Measurements from ENCODE around the gene PAPOLA.
"Not testable (repeated sequence)": the region's sequence is repeated elsewhere in the genome, so short reads cannot be mapped to it uniquely, and the experiment has no call there.

Gene PAPOLA

DNA sequence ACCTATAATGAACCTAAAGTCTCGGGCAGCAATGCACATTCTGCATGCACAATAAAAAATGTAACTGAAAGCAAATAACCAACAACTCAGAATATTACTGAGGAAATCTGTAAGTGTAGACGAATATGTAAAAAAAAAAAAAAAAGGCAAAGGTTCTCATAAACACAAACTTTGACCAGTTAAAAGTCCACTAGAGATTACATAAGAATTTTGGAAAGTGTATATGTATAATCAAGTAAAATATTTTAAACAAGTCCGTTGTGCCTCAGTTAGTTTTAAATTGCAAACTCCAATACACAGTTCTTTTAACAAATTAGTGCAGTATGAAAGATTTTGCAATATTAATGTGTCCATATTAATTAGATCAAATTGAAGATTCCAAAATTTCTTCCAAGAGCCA lies 35.3 kb upstream of the PAPOLA start:
- TF ChIP-seq, protein P1, sequence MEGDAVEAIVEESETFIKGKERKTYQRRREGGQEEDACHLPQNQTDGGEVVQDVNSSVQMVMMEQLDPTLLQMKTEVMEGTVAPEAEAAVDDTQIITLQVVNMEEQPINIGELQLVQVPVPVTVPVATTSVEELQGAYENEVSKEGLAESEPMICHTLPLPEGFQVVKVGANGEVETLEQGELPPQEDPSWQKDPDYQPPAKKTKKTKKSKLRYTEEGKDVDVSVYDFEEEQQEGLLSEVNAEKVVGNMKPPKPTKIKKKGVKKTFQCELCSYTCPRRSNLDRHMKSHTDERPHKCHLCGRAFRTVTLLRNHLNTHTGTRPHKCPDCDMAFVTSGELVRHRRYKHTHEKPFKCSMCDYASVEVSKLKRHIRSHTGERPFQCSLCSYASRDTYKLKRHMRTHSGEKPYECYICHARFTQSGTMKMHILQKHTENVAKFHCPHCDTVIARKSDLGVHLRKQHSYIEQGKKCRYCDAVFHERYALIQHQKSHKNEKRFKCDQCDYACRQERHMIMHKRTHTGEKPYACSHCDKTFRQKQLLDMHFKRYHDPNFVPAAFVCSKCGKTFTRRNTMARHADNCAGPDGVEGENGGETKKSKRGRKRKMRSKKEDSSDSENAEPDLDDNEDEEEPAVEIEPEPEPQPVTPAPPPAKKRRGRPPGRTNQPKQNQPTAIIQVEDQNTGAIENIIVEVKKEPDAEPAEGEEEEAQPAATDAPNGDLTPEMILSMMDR (IDR thresholded peaks at IDR 0.05; ENCODE audit: low read depth, low read length), result no peak
- H3K4me3 ChIP-seq (ENCODE audit: low read depth, low read length), result no peak overlapping the region
- no peak for DNase-seq (ENCODE audit: low read depth, low spot score)
- in situ Hi-C loops (cut with HindIII; ENCODE audit: low sequenced_read_pairs), result no loop called here

DNA sequence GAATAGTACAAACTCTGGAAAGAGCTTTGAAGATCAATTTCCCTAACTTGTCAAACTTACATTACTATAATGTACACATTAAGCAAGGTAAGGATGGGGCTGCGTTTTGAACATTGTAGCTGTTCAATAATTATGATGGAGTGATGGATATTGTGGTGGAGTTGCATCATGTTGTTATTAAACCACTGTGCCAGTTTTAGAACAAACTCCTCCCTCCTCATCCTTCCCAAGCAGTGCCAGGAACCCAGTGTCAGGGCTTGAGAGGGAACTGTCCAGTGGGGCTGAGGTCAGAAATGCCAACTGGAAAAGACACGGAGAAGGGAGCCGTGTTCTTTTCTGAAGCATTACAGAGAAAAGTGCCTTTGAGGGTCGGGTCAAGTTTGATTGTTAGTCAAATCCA lies 31.9 kb upstream of the PAPOLA start:
- in situ Hi-C loops (cut with HindIII; ENCODE audit: low sequenced_read_pairs), result no loop called here

DNA sequence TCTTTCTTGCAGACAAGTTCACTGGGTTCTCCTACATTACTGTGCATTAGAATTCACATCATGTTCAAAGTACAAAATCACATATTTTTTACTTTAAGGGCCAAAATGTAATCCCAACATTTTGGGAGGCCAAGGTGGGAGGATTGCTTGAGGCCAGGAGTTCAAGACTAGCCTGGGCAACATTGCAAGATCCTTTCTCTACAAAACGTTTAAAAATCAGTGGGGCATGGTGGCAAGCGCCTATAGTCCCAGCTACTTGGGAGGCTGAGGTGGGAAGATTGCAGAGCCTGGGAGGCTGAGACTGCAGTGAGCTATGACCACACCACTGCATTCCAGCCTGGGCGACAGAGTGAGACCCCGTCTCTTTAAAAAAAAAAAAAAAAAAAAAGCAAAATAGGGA lies 31.2 kb upstream of the PAPOLA start:
- H3K4me3 ChIP-seq (ENCODE audit: low read depth, low read length); DNase-seq (ENCODE audit: low read depth, low spot score); in situ Hi-C loops (cut with HindIII; ENCODE audit: low sequenced_read_pairs): not testable (repeated sequence)

More for the DNA sequence above, 31.9 kb upstream of the PAPOLA start:
- TF ChIP-seq, protein P1 (IDR thresholded peaks at IDR 0.05; ENCODE audit: low read depth, low read length), result no peak
- DNase-seq (ENCODE audit: low read depth, low spot score), result no peak
- H3K4me3 ChIP-seq (ENCODE audit: low read depth, low read length), result no peak overlapping the region

DNA sequence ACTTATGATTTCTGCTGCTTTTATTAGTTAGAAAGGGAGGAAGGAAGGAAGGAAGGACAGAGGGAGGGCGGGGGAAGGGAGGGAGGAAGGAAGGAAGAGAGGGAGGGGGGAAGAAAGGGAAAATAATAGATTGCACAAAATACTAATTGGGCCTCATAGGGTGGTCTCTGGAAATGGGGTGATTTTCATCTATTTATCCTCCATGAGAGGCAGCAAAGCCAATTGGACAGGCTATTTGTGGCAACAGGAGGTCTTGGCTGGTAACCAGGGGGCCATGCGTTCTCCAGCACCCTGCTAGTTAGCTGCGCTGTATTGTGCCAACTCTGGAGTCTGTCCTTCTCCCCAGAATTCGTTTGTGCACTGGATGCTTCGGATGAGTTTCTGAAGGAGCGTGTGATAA lies 24.1 kb upstream of the PAPOLA start:
- no peak overlapping the region for H3K4me3 ChIP-seq (ENCODE audit: low read depth, low read length)
- in situ Hi-C loops (cut with HindIII; ENCODE audit: low sequenced_read_pairs), result no loop called here
- TF ChIP-seq, protein P1 (IDR thresholded peaks at IDR 0.05; ENCODE audit: low read depth, low read length), result no peak
- no peak for DNase-seq (ENCODE audit: low read depth, low spot score)

DNA sequence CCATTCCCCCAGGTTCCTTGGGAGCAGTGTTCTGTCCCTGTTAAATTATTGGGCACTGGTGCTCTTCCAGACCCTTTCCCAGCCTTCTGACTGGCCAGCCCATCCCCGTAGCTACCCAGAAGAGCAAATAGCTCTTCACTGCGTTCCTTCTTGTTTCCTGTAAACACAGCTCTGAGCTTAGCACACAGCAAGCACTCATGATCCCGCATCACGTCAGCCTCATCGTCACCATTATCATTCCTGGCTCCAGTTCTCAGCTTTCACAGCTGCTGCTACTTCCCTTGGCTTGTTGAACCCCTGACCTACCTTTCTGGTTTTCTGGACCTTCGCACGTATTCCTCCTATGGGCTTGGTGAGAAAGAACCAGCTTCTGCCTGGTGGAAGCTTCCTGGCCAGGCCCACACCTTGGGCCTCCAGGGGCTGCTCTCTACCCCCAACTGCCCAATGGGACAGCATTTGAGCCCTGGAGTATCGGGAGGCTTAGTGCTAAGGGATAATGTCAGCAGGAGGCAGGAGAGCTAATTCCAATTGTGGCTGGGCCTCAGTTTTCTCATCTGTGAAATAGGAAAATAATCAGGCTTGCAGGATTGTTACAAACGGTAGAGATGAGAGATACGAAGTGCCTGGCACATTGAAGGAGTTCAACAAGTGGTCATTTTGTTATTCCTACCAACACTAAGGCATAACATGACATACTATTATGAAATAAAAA lies 22.6 kb upstream of the PAPOLA start:
- no peak for DNase-seq (ENCODE audit: low read depth, low spot score)
- TF ChIP-seq, protein P1 (IDR thresholded peaks at IDR 0.05; ENCODE audit: low read depth, low read length), result no peak
- in situ Hi-C loops (cut with HindIII; ENCODE audit: low sequenced_read_pairs), result no loop called here
- H3K4me3 ChIP-seq (ENCODE audit: low read depth, low read length), result no peak overlapping the region

DNA sequence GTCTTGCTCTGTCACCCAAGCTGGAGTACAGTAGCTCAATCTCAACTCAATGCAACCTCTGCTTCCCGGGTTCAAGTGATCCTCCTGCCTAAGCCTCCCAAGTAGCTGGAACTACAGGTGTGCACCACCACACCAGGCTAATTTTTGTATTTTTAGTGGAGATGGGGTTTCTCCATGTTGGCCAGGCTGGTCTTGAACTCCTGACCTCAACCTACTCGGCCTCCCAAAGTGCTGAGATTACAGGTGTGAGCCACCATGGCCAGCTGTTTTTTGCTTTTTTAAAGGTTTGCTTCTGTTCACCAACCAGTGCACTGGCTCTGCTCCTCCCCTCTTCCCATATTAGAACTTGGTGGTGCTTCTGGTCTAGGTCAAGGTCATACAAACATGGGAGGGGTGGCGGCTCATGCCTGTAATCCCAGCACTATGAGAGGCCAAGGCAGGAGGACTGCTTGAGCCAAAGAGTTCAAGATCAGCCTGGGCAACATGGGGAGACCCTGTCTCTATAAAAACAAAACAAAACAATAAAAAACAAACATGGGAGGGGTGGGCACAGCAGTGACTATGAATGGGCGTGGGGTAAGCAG lies 20.4 kb upstream of the PAPOLA start:
- in situ Hi-C loops (cut with HindIII; ENCODE audit: low sequenced_read_pairs), result no loop called here
- DNase-seq (ENCODE audit: low read depth, low spot score), result no peak
- H3K4me3 ChIP-seq (ENCODE audit: low read depth, low read length), result no peak overlapping the region
- TF ChIP-seq, protein P1 (IDR thresholded peaks at IDR 0.05; ENCODE audit: low read depth, low read length), result no peak

DNA sequence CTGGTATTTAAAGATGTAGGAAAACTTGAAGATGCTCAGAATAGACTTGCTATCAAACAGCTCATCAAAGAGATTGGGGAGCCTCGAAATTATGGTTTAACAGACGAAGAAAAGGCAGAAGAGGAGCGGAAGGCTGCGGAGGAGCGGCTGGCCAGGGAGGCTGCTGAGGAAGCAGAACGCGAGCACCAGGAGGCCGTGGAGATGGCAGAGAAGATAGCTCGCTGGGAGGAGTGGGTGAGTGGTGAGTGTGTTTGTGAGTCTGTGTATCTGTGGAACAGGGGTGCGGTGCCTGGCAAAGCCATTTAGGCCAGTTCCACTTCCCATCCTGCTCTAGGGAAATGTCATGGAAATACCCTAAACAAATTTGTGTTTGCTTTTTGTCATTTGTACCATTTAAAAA lies 19.2 kb upstream of the PAPOLA start:
- H3K4me3 ChIP-seq (ENCODE audit: low read depth, low read length), result no peak overlapping the region
- TF ChIP-seq, protein P1 (IDR thresholded peaks at IDR 0.05; ENCODE audit: low read depth, low read length), result no peak
- no peak for DNase-seq (ENCODE audit: low read depth, low spot score)
- in situ Hi-C loops (cut with HindIII; ENCODE audit: low sequenced_read_pairs), result no loop called here

Data from astrocyte of the spinal cord (primary cell).